ENCODE data around the gene TMCC3. TPM values are rescaled to one million over a fixed set of nuclear protein-coding genes. Genes with fewer than 3 reads are reported as not detected.

Gene TMCC3
- total RNA-seq, 1 donor from 2014 or later = 48.1 TPM

DNA sequence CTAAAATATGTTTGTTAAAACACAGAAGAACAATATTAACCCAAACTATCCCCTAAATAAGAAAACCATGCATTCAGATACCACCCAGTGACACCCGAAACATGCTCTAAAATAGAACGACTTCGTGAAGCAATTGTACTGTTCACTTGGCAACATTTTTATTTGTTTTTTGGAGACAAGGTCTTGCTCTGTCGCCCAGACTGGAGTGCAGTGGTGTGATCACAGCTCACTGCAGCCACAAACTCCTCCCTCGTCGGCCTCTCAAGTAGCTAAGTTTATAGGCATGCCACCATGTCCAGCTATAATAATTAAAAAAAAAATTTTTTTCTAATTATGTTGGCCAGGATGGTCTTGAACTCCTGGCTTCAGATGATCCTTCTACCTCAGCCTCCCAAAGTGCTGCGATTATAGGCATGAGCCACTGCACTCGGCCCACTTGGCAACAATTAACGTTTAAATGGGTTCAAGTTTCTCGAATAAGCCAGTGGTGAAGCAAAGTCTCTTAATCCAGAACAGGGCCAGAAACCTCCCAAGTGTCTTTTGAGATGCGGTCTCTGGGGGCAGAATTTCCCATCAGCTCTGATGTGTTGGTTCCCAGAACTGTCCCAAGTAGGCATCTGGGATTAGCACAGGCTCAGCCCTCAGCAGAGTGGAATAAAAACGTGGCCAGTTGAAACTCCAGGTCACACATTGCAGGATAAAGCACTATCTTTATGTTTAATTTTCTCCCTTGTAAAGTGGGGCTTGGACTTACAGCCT, 74.5 kb downstream of the TMCC3 start:
- no peaks in the 10 kb centered on the region for H3K4me1 Mint-ChIP-seq (ENCODE audit: unreplicated experiment)
- H3K27ac Mint-ChIP-seq (ENCODE audit: unreplicated experiment) = no peak overlapping the region
- no peaks in the 10 kb centered on the region for H3K9me3 Mint-ChIP-seq (ENCODE audit: unreplicated experiment)
- TF ChIP-seq, protein P1, sequence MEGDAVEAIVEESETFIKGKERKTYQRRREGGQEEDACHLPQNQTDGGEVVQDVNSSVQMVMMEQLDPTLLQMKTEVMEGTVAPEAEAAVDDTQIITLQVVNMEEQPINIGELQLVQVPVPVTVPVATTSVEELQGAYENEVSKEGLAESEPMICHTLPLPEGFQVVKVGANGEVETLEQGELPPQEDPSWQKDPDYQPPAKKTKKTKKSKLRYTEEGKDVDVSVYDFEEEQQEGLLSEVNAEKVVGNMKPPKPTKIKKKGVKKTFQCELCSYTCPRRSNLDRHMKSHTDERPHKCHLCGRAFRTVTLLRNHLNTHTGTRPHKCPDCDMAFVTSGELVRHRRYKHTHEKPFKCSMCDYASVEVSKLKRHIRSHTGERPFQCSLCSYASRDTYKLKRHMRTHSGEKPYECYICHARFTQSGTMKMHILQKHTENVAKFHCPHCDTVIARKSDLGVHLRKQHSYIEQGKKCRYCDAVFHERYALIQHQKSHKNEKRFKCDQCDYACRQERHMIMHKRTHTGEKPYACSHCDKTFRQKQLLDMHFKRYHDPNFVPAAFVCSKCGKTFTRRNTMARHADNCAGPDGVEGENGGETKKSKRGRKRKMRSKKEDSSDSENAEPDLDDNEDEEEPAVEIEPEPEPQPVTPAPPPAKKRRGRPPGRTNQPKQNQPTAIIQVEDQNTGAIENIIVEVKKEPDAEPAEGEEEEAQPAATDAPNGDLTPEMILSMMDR (IDR thresholded peaks at IDR 0.05; ENCODE audit: unreplicated experiment) = no peak
- H3K27me3 Mint-ChIP-seq (ENCODE audit: unreplicated experiment) = peaks cover 3% of the 10 kb centered on the region
- peaks cover 31% of the 10 kb centered on the region for H3K36me3 Mint-ChIP-seq (ENCODE audit: low read depth, unreplicated experiment)
- no peak for DNase-seq (ENCODE audit: low spot score)
- H3K4me3 Mint-ChIP-seq (ENCODE audit: unreplicated experiment) = no peak overlapping the region

DNA sequence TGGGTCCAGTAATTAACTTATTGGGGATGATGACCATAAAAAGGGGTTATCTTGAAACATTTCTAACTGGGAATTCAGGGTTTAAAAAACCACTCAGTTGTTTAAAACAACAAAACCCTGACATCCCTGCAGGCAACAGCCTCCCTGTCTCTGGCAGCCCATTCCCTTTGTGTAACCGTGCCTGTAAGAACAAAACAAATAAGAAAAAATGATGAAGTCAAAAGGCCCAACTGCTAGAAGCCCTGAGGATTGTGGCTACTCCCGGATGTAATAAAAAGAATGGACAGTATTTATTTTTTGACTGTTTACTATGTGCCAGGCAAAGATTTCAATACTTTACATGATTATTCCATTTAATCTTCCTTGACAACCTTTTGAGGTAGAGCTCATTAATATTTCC, 75.3 kb downstream of the TMCC3 start:
- H3K27ac Mint-ChIP-seq (ENCODE audit: unreplicated experiment) = no peak overlapping the region
- TF ChIP-seq, protein P1 (IDR thresholded peaks at IDR 0.05; ENCODE audit: unreplicated experiment) = no peak
- H3K4me3 Mint-ChIP-seq (ENCODE audit: unreplicated experiment) = no peak overlapping the region
- peaks cover 34% of the 10 kb centered on the region for H3K36me3 Mint-ChIP-seq (ENCODE audit: low read depth, unreplicated experiment)
- H3K4me1 Mint-ChIP-seq (ENCODE audit: unreplicated experiment) = no peaks in the 10 kb centered on the region
- peaks cover 5% of the 10 kb centered on the region for H3K27me3 Mint-ChIP-seq (ENCODE audit: unreplicated experiment)
- H3K9me3 Mint-ChIP-seq (ENCODE audit: unreplicated experiment) = no peaks in the 10 kb centered on the region
- DNase-seq (ENCODE audit: low spot score) = no peak

DNA sequence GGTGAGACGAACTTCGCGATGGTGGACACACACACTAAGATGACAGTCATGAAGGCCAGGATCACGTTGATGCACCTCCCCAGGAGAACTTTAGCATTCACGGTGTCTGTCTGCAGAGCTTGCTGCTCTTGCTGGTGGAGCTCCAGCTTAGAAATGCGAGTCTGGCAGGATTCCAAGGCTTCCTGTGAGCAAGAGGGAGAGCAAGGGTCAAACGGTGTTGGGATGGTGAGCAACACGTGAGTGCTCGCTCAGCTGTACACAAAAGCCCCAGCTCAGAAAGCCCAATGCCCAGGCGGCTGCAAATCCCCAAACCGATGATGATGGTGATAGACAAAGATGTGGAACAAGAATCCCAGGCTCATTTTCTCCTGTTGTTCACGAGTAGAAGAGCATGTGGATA, 78.8 kb downstream of the TMCC3 start:
- Mint-ChIP-seq H3K27ac (ENCODE audit: unreplicated experiment) (no peak overlapping the region), H3K9me3 (ENCODE audit: unreplicated experiment) (no peaks in the 10 kb centered on the region), H3K36me3 (ENCODE audit: low read depth, unreplicated experiment) (peaks cover 40% of the 10 kb centered on the region), H3K27me3 (ENCODE audit: unreplicated experiment) (peaks cover 6% of the 10 kb centered on the region), H3K4me3 (ENCODE audit: unreplicated experiment) (no peak overlapping the region), H3K4me1 (ENCODE audit: unreplicated experiment) (no peaks in the 10 kb centered on the region)
- TF ChIP-seq, protein P1 (IDR thresholded peaks at IDR 0.05; ENCODE audit: unreplicated experiment) = no peak
- DNase-seq (ENCODE audit: low spot score) = no peak

DNA sequence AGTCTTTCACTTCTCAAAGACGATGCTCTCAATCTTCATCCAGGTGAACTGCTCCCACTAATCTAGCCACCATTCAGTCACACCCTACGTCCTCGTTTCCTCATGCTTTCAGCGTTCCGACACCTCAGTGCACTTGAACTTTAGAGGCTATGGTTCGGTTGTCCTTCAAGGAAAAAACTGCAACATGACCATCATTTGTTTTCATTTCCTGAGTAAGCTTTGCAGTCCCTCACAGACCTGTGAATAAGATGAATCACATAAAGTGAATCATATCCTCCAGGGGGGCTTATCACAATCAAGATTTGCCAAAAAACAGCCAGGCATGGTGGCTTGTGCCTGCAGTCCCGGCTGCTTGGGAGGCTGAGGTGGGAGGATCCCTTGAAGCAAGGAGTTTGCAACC, 80.2 kb downstream of the TMCC3 start:
- Mint-ChIP-seq H3K4me3 (ENCODE audit: unreplicated experiment) (no peak overlapping the region), H3K27ac (ENCODE audit: unreplicated experiment) (no peak overlapping the region), H3K27me3 (ENCODE audit: unreplicated experiment) (peaks cover 6% of the 10 kb centered on the region), H3K9me3 (ENCODE audit: unreplicated experiment) (no peaks in the 10 kb centered on the region), H3K36me3 (ENCODE audit: low read depth, unreplicated experiment) (peaks cover 40% of the 10 kb centered on the region), H3K4me1 (ENCODE audit: unreplicated experiment) (no peaks in the 10 kb centered on the region)
- TF ChIP-seq, protein P1 (IDR thresholded peaks at IDR 0.05; ENCODE audit: unreplicated experiment) = no peak
- no peak for DNase-seq (ENCODE audit: low spot score)

DNA sequence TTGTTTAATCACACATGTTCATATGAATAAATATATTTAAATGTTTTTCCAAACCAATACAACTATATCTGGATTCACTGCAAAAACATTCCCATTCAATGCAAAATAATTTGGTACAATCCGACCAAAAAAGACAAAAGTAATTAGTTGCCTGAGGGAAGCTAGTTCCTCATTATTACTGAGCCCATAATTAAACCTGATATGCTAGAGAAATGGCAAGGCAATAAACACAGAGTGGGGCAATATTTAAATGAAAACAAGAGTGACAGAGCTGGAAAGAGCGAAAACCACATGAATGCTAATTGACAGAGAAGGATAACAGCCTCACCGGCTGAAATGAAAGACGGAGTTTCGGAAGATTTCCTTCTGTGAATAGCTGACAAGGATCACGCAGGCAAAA, 82.6 kb downstream of the TMCC3 start:
- H3K27ac Mint-ChIP-seq (ENCODE audit: unreplicated experiment) = no peak overlapping the region
- no peak overlapping the region for H3K4me3 Mint-ChIP-seq (ENCODE audit: unreplicated experiment)
- H3K4me1 Mint-ChIP-seq (ENCODE audit: unreplicated experiment) = no peaks in the 10 kb centered on the region
- peaks cover 24% of the 10 kb centered on the region for H3K36me3 Mint-ChIP-seq (ENCODE audit: low read depth, unreplicated experiment)
- no peaks in the 10 kb centered on the region for H3K9me3 Mint-ChIP-seq (ENCODE audit: unreplicated experiment)
- peaks cover 4% of the 10 kb centered on the region for H3K27me3 Mint-ChIP-seq (ENCODE audit: unreplicated experiment)
- TF ChIP-seq, protein P1 (IDR thresholded peaks at IDR 0.05; ENCODE audit: unreplicated experiment) = no peak
- DNase-seq (ENCODE audit: low spot score) = no peak

Measured in endothelial cell (in vitro differentiated cells).